ENCODE results near the gene LYZL1. TPM values are rescaled to one million over a fixed set of nuclear protein-coding genes. Genes with fewer than 3 reads are reported as not detected.

Gene LYZL1
- total and polyA plus RNA-seq, 9 of the 15 experiments (the other 6 are each of a cell fraction or from before 2014, with no cell fraction given) = not detected

GRCh38 chr10:29240986-29241660, 47.7 kb upstream of the LYZL1 start:
- Histone ChIP-seq H3K9me3 (replicated peaks; ENCODE audit: control insufficient read depth, insufficient read depth, low read depth, low read length) (no peaks in the 10 kb centered on the region), H4K20me1 (replicated peaks; ENCODE audit: control insufficient read depth, insufficient read depth, low read length) (no peaks in the 10 kb centered on the region), H3K79me2 (ENCODE audit: control insufficient read depth, insufficient read depth, low read length) (no peaks in the 10 kb centered on the region), H3K9me1 (ENCODE audit: control insufficient read depth, insufficient read depth, low read length) (no peaks in the 10 kb centered on the region), H3K4me3 (no peak overlapping the region), H3K36me3 (ENCODE audit: control insufficient read depth, insufficient read depth, low read length) (no peaks in the 10 kb centered on the region), H3K9ac (ENCODE audit: insufficient read depth in 1 of 2, low read depth in 2 of 2, low read length in 2 of 2) (no peak overlapping the region), H3K27me3 (ENCODE audit: control insufficient read depth in 2 of 2, insufficient read depth in 2 of 2, low read length in 2 of 2) (peaks cover 14 to 22% of the 10 kb centered on the region in 2 experiments; a peak in 4 of 5 replicates), H3K4me2 (ENCODE audit: insufficient read depth, low read length) (no peak overlapping the region), H3K27ac (ENCODE audit: extremely low read depth, low read depth, low read length) (no peak overlapping the region), H2AFZ (ENCODE audit: low read depth, low read length) (no peak overlapping the region), H3K4me1 (replicated peaks in 1 of 2; ENCODE audit: control insufficient read depth in 2 of 2, insufficient read depth in 2 of 2, low read length in 2 of 2) (no peaks in the 10 kb centered on the region)
- in situ Hi-C loops (cut with MboI) (no loop called here), intact Hi-C loops (cut with micrococcal nuclease) (loop anchor here (1.0 kb wide), 1 partner anchor 63 kb away; no protein-coding TSS in a partner anchor)
- ChIA-PET CTCF (ENCODE audit: low intra/inter-chr PET ratio) (interaction anchor here (2.6 kb wide), 1 partner anchor 64 kb away, joined by 17 read pairs; no protein-coding TSS in a partner anchor), POLR2A (no interaction called here)
- TF ChIP-seq NRF1 (conservative IDR thresholded peaks at IDR 0.05 in 1 of 2, IDR thresholded peaks at IDR 0.05 in 1 of 2) = peak; percentile 56 to 66
- no peak for TF ChIP-seq ETV1 (tag; conservative IDR thresholded peaks at IDR 0.05; ENCODE audit: low read depth)
- no peak for TF ChIP-seq L3MBTL2 (IDR thresholded peaks at IDR 0.05)
- TF ChIP-seq HMGN3 (IDR thresholded peaks at IDR 0.05; ENCODE audit: borderline replicate concordance, extremely low read depth, insufficient read length, low read depth, low read length) = no peak
- no peak for TF ChIP-seq SPI1 (IDR thresholded peaks at IDR 0.05; ENCODE audit: borderline replicate concordance, low read depth, low read length)
- no peak for TF ChIP-seq HMBOX1 (IDR thresholded peaks at IDR 0.05)
- no peak for TF ChIP-seq NR4A1 (CRISPR knock-in tag; IDR thresholded peaks at IDR 0.05)
- no peak for TF ChIP-seq NR4A1 (tag; IDR thresholded peaks at IDR 0.05)
- no peak for TF ChIP-seq ZNF174 (CRISPR knock-in tag; IDR thresholded peaks at IDR 0.05)
- no TSS peak for BruUV-seq (replicated peaks)
- DNase-seq (ENCODE audit: extremely low read depth in 1 of 4, low spot score in 3 of 4) (no peak), FAIRE-seq (no peak), ATAC-seq (no peak)
- WGBS (ENCODE audit: insufficient coverage, low coverage, missing lambda C conversion rate) = 13% methylated on average over 15 of the region's 15 CpGs
